ENCODE data around the gene CLEC20A.

DNA sequence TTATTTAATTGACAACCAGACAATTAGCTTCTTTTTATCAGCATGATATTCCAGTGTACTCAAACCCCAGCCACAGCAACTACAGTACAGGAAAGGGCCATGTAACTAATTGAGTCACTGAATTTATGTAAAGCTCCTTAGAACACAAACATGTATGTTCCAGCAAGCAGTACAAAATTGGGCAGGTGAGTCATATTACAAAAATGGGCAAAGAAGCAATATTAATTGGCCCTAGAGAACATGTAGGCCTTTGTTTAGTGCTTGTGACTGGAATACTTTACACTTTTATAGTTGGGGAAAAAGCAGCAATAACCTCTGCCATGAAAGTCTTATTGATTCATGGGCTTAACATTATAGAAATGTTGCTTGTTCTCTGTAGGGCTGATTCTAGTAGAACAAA, 31.8 kb downstream of the CLEC20A start:
- no peak for TF ChIP-seq TAF1 (IDR thresholded peaks at IDR 0.05; ENCODE audit: low read depth)
- TF ChIP-seq CEBPB (IDR thresholded peaks at IDR 0.05), result no peak
- TF ChIP-seq EP300 (IDR thresholded peaks at IDR 0.05; ENCODE audit: borderline replicate concordance), result no peak
- TF ChIP-seq, protein P1, sequence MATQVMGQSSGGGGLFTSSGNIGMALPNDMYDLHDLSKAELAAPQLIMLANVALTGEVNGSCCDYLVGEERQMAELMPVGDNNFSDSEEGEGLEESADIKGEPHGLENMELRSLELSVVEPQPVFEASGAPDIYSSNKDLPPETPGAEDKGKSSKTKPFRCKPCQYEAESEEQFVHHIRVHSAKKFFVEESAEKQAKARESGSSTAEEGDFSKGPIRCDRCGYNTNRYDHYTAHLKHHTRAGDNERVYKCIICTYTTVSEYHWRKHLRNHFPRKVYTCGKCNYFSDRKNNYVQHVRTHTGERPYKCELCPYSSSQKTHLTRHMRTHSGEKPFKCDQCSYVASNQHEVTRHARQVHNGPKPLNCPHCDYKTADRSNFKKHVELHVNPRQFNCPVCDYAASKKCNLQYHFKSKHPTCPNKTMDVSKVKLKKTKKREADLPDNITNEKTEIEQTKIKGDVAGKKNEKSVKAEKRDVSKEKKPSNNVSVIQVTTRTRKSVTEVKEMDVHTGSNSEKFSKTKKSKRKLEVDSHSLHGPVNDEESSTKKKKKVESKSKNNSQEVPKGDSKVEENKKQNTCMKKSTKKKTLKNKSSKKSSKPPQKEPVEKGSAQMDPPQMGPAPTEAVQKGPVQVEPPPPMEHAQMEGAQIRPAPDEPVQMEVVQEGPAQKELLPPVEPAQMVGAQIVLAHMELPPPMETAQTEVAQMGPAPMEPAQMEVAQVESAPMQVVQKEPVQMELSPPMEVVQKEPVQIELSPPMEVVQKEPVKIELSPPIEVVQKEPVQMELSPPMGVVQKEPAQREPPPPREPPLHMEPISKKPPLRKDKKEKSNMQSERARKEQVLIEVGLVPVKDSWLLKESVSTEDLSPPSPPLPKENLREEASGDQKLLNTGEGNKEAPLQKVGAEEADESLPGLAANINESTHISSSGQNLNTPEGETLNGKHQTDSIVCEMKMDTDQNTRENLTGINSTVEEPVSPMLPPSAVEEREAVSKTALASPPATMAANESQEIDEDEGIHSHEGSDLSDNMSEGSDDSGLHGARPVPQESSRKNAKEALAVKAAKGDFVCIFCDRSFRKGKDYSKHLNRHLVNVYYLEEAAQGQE (IDR thresholded peaks at IDR 0.05; ENCODE audit: low read depth), result no peak
- TF ChIP-seq TCF12 (IDR thresholded peaks at IDR 0.05; ENCODE audit: low read depth), result no peak
- no peak for TF ChIP-seq YY1 (IDR thresholded peaks at IDR 0.05; ENCODE audit: low read depth)
